Esophagus muscularis mucosa (tissue), 4 donors: Measurements from ENCODE around the gene MLN. TPM values are rescaled to one million over a fixed set of nuclear protein-coding genes. Genes with fewer than 3 reads are reported as not detected.

Source experiments
- DNase-seq: peaks from one replicate; pipeline ENCODE4 v3.0.0-alpha.2; 2017; ENCODE audit errors: extremely low spot score
- H3K27ac ChIP-seq, 4 donors: fragments of 200-600 bp; sonication (generic); replicated peaks in 1 of 4; 1 replicate in 3 of 4; 2 replicates in 1 of 4; pipeline ENCODE4 v1.5.1; 2016 to 2019; ENCODE audit warnings: mild to moderate bottlenecking in 1 of 4
- H3K27me3 ChIP-seq, 4 donors: fragments of 200-600 bp; sonication (generic); one replicate each; pipeline versions ENCODE4 v1.5.1 to v1.6.0; 2016 to 2019
- H3K36me3 ChIP-seq, 4 donors: fragments of 200-600 bp; sonication (generic); one replicate each; pipeline ENCODE4 v1.5.1; 2016 to 2019
- H3K4me1 ChIP-seq, 4 donors: fragments of 200-600 bp; sonication (generic); one replicate each; pipeline ENCODE4 v1.5.1; 2016 to 2019
- H3K4me3 ChIP-seq, 4 donors: fragments of 200-600 bp; sonication (generic); 1 replicate in 2 of 4; 2 replicates in 2 of 4; pipeline ENCODE4 v1.5.1; 2016 to 2019; ENCODE audit warnings: mild to moderate bottlenecking in 4 of 4, moderate library complexity in 1 of 4
- H3K9me3 ChIP-seq, 4 donors: fragments of 200-600 bp; sonication (generic); 1 replicate in 3 of 4; 2 replicates in 1 of 4; pipeline ENCODE4 v1.5.1; 2016 to 2019
- EP300 ChIP-seq: sonication (generic); formaldehyde crosslinking; IDR thresholded peaks from one replicate; pipeline ENCODE4 v1.6.1; 2017; ENCODE audit warnings: antibody characterized with exemption
- POLR2A ChIP-seq: fragments of 450-650 bp; IDR thresholded peaks from one replicate; pipeline ENCODE4 v1.6.1; 2017; ENCODE audit warnings: antibody characterized with exemption, moderate library complexity, mild to moderate bottlenecking, low read depth
- POLR2AphosphoS5 ChIP-seq, 2 donors: sonication (generic); formaldehyde crosslinking; IDR thresholded peaks; one replicate each; pipeline ENCODE4 v1.6.1; 2017; ENCODE audit warnings: antibody characterized with exemption in 2 of 2
- WGBS: methylation state at CpG from one replicate; pipeline ENCODE4 v1.1.5; 2018; 5-methylcytosine and 5-hydroxymethylcytosine counted together
- intact Hi-C: fragments of 100-400 bp; cut with DNase I; formaldehyde crosslinking; loops from one replicate; pipeline ENCODE4 v1.15.1; 2023
- total RNA-seq, 4 donors: library from RNA; depleted of rRNA; stranded (reverse); fragments of >200 nt; gene quantifications; one replicate each; pipeline versions ENCODE4 v1.1.0 to v1.2.1, GENCODE V29; 2016
- TF ChIP-seq, protein P1 (sequence below), 3 experiments: fragments of 200-600 bp in 2 of 3; fragments of 450-650 bp in 1 of 3; sonication (generic) in 2 of 3; IDR thresholded peaks; one replicate each; pipeline ENCODE4 v1.5.1; 2017 to 2019; ENCODE audit warnings: antibody characterized with exemption in 3 of 3, mild to moderate bottlenecking in 2 of 3, moderate library complexity in 1 of 3

MLN gene
- total RNA-seq, 4 donors from 2014 or later, result not detected

DNA sequence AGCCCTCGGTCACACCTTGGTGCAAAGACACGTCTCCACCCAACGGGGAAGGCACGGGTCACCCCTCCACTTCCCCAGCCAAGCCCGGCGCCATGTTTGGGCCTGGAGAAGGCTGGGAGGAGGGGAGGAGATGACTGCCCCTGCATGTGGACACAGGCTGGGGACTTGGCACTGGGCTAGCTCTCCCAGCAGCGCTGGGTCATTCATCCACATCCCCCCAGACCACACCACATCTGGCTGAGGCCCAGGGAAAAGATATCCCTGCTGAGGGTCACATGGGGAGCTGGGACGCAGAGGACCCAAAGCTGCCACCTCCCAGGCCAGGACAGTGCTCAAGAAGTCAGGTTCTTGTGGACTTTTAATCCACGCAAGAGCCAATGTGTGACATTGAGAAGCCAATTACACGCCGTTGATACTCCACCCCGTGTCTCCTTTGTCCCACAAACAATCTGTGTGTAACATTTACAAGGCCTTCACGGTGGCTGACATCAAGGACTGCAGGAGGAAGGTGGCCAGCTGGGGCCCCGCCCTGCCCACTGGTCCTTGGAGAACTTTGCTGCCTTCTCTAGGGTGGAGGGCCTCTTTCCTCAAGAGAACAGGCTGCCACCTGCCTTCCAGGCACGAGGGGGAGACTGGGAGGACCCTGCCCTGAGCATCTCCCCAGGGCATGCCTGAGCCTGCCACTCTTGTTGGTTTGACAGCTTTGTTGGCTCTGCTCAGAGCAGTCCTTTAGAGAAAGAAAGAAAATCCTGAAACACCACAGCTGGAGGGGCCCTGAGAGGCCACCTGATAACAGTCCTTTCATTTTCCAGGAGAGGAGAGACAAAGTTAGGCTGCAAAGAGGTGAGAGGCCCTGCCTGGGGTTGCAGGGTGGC is 51.8 kb downstream of the MLN start:
- TF ChIP-seq POLR2AphosphoS5 (IDR thresholded peaks at IDR 0.05) (no peak), EP300 (no peak), POLR2A (no peak)
- TF ChIP-seq, protein P1, sequence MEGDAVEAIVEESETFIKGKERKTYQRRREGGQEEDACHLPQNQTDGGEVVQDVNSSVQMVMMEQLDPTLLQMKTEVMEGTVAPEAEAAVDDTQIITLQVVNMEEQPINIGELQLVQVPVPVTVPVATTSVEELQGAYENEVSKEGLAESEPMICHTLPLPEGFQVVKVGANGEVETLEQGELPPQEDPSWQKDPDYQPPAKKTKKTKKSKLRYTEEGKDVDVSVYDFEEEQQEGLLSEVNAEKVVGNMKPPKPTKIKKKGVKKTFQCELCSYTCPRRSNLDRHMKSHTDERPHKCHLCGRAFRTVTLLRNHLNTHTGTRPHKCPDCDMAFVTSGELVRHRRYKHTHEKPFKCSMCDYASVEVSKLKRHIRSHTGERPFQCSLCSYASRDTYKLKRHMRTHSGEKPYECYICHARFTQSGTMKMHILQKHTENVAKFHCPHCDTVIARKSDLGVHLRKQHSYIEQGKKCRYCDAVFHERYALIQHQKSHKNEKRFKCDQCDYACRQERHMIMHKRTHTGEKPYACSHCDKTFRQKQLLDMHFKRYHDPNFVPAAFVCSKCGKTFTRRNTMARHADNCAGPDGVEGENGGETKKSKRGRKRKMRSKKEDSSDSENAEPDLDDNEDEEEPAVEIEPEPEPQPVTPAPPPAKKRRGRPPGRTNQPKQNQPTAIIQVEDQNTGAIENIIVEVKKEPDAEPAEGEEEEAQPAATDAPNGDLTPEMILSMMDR (IDR thresholded peaks at IDR 0.05), result no peak
- Histone ChIP-seq H3K4me3 (no peak overlapping the region), H3K4me1 (peaks cover 0 to 2% (median 0%) of the 10 kb centered on the region in 4 donors), H3K36me3 (no peaks in the 10 kb centered on the region), H3K27ac (no peak overlapping the region), H3K9me3 (no peaks in the 10 kb centered on the region), H3K27me3 (peaks cover 0 to 6% (median 1%) of the 10 kb centered on the region in 4 donors)
- WGBS, result 89% methylated on average over 13 of the region's 15 CpGs
- DNase-seq, result no peak
- intact Hi-C loops, result no loop called here

DNA sequence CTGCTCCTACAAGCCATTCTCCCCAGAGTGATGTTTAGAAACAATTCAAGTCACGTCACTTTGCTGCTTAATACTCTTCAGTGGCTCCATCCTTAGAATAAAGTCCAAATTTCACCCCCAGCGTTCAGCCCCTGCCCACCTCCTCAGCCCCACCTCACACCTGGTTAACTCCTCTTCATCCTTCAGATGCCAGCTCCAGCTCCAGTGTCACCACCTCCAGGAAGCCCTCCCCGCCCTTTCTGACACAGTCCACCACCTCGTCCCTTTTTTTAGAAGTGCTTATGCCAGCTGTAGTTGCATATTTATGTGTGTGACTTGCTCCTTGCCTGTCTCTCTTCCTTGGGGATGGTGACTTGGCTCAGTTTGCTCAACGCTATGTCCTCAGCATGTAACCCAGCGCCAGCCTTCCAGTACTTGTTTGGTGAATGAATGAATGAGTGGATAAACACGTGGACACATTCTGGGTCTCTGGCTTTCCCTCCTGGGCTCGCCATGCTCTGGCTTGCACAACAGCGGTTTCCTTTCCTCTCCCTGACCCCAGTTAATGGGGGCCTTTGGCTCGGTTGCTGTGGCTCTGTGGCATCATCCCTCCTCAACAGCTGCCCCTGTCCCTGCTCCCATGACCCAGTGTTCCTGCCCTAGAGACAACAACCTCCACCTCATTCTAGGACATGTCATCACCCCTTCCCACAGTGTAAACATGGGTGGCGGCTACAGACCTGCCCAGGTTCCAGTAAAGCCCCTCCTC is 53.4 kb downstream of the MLN start:
- DNase-seq, result no peak
- Histone ChIP-seq H3K27me3 (peaks cover 0 to 22% (median 0%) of the 10 kb centered on the region in 4 donors), H3K4me1 (peaks cover 0 to 14% (median 2%) of the 10 kb centered on the region in 4 donors), H3K9me3 (no peaks in the 10 kb centered on the region), H3K36me3 (no peaks in the 10 kb centered on the region), H3K27ac (no peak overlapping the region), H3K4me3 (no peak overlapping the region)
- no peak for TF ChIP-seq POLR2A
- WGBS, result 67% methylated on average over 11 of the region's 11 CpGs
- intact Hi-C loops, result no loop called here

DNA sequence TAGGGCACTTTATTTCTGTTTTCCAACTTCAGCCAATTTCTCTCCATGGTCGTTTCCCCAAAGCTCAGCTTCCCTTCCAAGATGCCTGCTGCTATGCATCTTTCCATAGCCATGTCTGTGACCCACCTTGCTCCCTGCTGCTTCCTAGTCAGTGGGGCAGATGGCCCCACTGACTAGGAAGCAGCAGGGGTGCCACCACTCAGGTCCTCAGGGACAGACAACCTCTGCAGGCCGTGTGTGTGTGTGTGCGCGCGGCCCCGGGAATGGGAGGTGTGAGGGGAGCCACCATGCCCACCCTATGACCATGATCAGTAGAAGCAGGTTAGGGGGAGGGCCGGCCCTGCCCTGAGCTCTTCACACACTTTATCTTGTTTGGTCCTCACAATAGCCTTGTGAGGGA is 54.4 kb downstream of the MLN start:
- Histone ChIP-seq H3K9me3 (no peaks in the 10 kb centered on the region), H3K4me3 (no peak overlapping the region), H3K27me3 (peaks cover 0 to 30% (median 0%) of the 10 kb centered on the region in 4 donors), H3K4me1 (peaks cover 0 to 16% (median 7%) of the 10 kb centered on the region in 4 donors), H3K36me3 (no peaks in the 10 kb centered on the region), H3K27ac (no peak overlapping the region)
- WGBS, result 77% methylated on average over 7 of the region's 7 CpGs
- intact Hi-C loops, result no loop called here
- no peak for DNase-seq
- TF ChIP-seq EP300, result no peak
- TF ChIP-seq, protein P1 (IDR thresholded peaks at IDR 0.05), result no peak
- no peak for TF ChIP-seq POLR2AphosphoS5 (IDR thresholded peaks at IDR 0.05)
- TF ChIP-seq POLR2A, result no peak

DNA sequence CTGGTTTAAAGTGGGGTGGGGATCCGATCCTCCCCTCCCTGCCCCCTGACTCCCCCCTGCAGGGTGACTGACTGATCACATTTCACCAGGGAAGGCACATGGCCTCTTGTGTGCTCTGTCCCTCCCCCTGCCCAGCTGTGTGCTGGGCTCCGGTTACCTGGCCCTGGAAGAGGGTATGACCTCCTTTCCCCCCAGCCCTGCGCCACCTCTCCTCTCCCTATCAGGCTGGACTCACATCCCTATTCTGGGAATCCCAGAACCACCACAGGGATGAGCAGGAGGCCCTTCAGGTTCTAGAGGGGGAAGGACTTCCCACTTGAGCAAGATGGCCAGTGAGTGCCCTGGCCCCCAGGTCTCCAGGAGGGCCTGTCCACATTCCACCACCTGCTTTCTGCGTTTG is 55.0 kb downstream of the MLN start:
- no peak for DNase-seq
- no peak overlapping the region for H3K27ac ChIP-seq
- WGBS, result 86% methylated on average over 3 of the region's 4 CpGs

DNA sequence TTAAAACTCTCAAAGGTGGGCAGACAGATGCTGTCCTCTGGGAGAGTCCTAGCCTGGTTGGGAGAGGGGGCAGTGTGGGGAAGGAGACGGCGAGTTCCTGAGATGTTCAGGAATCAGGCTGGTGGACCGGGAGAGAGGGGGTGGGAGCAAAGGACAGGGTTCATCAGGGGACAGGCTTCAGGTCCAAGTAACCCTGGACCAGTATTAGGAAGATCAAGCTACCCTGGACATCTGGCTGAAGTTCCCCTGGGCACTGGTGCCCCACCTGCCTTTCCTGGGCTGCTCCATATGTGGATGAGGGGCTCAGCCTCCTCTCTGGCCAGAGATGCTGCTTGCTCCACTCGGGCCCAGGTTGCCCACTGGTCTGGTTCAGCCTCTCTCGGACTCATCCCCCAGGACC is 56.0 kb downstream of the MLN start:
- Histone ChIP-seq H3K4me3 (no peak overlapping the region), H3K9me3 (no peaks in the 10 kb centered on the region), H3K27me3 (peaks cover 0 to 41% (median 0%) of the 10 kb centered on the region in 4 donors), H3K27ac (no peak overlapping the region), H3K36me3 (no peaks in the 10 kb centered on the region), H3K4me1 (peaks cover 0 to 20% (median 7%) of the 10 kb centered on the region in 4 donors)
- TF ChIP-seq POLR2A (no peak), POLR2AphosphoS5 (IDR thresholded peaks at IDR 0.05) (no peak), EP300 (no peak)
- TF ChIP-seq, protein P1 (IDR thresholded peaks at IDR 0.05), result no peak
- 94% methylated on average over 5 of the region's 5 CpGs for WGBS
- intact Hi-C loops, result no loop called here
- DNase-seq, result no peak

More for the DNA sequence above, 55.0 kb downstream of the MLN start:
- peaks cover 0 to 32% (median 0%) of the 10 kb centered on the region in 4 donors for H3K27me3 ChIP-seq
- no peak for TF ChIP-seq POLR2A
- intact Hi-C loops, result no loop called here
- H3K36me3 ChIP-seq, result no peaks in the 10 kb centered on the region
- no peak overlapping the region for H3K4me3 ChIP-seq
- no peaks in the 10 kb centered on the region for H3K9me3 ChIP-seq
- peaks cover 0 to 20% (median 7%) of the 10 kb centered on the region in 4 donors for H3K4me1 ChIP-seq
